ENCODE data around the gene PAK5. TPM values are rescaled to one million over a fixed set of nuclear protein-coding genes. Genes with fewer than 3 reads are reported as not detected.

The PAK5 gene
- total and polyA plus RNA-seq, 2 experiments from 2014 or later, result 0.57 to 1.1 TPM

DNA sequence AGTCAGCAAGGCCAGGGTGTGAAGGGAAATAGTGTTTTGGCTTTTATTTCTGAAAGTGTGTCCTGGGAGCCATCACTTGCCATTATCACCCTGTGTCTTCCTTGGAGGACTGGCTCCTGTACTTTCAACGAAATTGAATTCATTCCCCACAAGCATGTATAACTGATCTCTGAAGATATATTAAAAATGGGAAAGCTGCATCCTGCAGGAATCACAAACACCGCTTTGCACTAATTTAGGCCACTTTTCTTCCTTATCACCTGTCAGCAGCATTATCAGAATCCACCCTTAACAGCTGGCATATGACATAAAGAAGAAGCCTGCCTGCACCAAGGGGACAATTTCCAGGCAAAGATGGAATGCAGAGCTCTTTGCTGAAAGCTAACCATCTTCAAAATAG lies 268.3 kb downstream of the PAK5 start:
- Histone ChIP-seq H3K27ac (ENCODE audit: low read depth) (no peak overlapping the region), H3K27me3 (ENCODE audit: insufficient read depth) (peaks cover 46% of the 10 kb centered on the region), H3K36me3 (ENCODE audit: insufficient read depth) (no peaks in the 10 kb centered on the region), H3K9me2 (ENCODE audit: insufficient read depth) (no peaks in the 10 kb centered on the region), H3K79me2 (replicated peaks; ENCODE audit: insufficient read depth) (no peaks in the 10 kb centered on the region), H4K20me1 (replicated peaks; ENCODE audit: insufficient read depth) (no peaks in the 10 kb centered on the region), H2AFZ (no peak overlapping the region), H3K4me3 (no peak overlapping the region), H3F3A (replicated peaks; ENCODE audit: low read depth) (no peaks in the 10 kb centered on the region), H3K4me2 (no peak overlapping the region), H3K4me1 (ENCODE audit: insufficient read depth) (peaks cover 37% of the 10 kb centered on the region)
- H3K9me3 Mint-ChIP-seq, result no peaks in the 10 kb centered on the region; the same call in 2 of the 3 replicates
- H3K27me3 Mint-ChIP-seq (ENCODE audit: insufficient read depth, low read depth, poor library complexity), result peaks cover 22% of the 10 kb centered on the region
- H3K27ac Mint-ChIP-seq, result no peak overlapping the region
- H3K4me3 Mint-ChIP-seq, result no peak overlapping the region
- peaks cover 2% of the 10 kb centered on the region; the same call in 1 of the 3 replicates for H3K36me3 Mint-ChIP-seq (ENCODE audit: low read depth)
- TF ChIP-seq EZH2 (IDR thresholded peaks at IDR 0.05; ENCODE audit: low read depth, unreplicated experiment) (no peak), POLR2AphosphoS5 (IDR thresholded peaks at IDR 0.05; ENCODE audit: low read depth) (no peak), CREB1 (CRISPR knock-in tag; IDR thresholded peaks at IDR 0.05; ENCODE audit: low read depth) (no peak), JUNB (IDR thresholded peaks at IDR 0.05; ENCODE audit: unreplicated experiment) (no peak), EZH2phosphoT487 (IDR thresholded peaks at IDR 0.05; ENCODE audit: unreplicated experiment) (no peak), ZNF331 (CRISPR knock-in tag; IDR thresholded peaks at IDR 0.05; ENCODE audit: low read depth) (no peak), NANOG (IDR thresholded peaks at IDR 0.05; ENCODE audit: borderline replicate concordance) (no peak), ZNF114 (CRISPR knock-in tag; IDR thresholded peaks at IDR 0.05) (no peak), STAT1 (IDR thresholded peaks at IDR 0.05; ENCODE audit: unreplicated experiment) (no peak)
- TF ChIP-seq, protein P1, sequence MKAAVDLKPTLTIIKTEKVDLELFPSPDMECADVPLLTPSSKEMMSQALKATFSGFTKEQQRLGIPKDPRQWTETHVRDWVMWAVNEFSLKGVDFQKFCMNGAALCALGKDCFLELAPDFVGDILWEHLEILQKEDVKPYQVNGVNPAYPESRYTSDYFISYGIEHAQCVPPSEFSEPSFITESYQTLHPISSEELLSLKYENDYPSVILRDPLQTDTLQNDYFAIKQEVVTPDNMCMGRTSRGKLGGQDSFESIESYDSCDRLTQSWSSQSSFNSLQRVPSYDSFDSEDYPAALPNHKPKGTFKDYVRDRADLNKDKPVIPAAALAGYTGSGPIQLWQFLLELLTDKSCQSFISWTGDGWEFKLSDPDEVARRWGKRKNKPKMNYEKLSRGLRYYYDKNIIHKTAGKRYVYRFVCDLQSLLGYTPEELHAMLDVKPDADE (IDR thresholded peaks at IDR 0.05), result no peak
- TF ChIP-seq, protein P2, sequence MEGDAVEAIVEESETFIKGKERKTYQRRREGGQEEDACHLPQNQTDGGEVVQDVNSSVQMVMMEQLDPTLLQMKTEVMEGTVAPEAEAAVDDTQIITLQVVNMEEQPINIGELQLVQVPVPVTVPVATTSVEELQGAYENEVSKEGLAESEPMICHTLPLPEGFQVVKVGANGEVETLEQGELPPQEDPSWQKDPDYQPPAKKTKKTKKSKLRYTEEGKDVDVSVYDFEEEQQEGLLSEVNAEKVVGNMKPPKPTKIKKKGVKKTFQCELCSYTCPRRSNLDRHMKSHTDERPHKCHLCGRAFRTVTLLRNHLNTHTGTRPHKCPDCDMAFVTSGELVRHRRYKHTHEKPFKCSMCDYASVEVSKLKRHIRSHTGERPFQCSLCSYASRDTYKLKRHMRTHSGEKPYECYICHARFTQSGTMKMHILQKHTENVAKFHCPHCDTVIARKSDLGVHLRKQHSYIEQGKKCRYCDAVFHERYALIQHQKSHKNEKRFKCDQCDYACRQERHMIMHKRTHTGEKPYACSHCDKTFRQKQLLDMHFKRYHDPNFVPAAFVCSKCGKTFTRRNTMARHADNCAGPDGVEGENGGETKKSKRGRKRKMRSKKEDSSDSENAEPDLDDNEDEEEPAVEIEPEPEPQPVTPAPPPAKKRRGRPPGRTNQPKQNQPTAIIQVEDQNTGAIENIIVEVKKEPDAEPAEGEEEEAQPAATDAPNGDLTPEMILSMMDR (conservative IDR thresholded peaks at IDR 0.05; ENCODE audit: low read depth in 2 of 2), result no peak
- TF ChIP-seq, protein P3, sequence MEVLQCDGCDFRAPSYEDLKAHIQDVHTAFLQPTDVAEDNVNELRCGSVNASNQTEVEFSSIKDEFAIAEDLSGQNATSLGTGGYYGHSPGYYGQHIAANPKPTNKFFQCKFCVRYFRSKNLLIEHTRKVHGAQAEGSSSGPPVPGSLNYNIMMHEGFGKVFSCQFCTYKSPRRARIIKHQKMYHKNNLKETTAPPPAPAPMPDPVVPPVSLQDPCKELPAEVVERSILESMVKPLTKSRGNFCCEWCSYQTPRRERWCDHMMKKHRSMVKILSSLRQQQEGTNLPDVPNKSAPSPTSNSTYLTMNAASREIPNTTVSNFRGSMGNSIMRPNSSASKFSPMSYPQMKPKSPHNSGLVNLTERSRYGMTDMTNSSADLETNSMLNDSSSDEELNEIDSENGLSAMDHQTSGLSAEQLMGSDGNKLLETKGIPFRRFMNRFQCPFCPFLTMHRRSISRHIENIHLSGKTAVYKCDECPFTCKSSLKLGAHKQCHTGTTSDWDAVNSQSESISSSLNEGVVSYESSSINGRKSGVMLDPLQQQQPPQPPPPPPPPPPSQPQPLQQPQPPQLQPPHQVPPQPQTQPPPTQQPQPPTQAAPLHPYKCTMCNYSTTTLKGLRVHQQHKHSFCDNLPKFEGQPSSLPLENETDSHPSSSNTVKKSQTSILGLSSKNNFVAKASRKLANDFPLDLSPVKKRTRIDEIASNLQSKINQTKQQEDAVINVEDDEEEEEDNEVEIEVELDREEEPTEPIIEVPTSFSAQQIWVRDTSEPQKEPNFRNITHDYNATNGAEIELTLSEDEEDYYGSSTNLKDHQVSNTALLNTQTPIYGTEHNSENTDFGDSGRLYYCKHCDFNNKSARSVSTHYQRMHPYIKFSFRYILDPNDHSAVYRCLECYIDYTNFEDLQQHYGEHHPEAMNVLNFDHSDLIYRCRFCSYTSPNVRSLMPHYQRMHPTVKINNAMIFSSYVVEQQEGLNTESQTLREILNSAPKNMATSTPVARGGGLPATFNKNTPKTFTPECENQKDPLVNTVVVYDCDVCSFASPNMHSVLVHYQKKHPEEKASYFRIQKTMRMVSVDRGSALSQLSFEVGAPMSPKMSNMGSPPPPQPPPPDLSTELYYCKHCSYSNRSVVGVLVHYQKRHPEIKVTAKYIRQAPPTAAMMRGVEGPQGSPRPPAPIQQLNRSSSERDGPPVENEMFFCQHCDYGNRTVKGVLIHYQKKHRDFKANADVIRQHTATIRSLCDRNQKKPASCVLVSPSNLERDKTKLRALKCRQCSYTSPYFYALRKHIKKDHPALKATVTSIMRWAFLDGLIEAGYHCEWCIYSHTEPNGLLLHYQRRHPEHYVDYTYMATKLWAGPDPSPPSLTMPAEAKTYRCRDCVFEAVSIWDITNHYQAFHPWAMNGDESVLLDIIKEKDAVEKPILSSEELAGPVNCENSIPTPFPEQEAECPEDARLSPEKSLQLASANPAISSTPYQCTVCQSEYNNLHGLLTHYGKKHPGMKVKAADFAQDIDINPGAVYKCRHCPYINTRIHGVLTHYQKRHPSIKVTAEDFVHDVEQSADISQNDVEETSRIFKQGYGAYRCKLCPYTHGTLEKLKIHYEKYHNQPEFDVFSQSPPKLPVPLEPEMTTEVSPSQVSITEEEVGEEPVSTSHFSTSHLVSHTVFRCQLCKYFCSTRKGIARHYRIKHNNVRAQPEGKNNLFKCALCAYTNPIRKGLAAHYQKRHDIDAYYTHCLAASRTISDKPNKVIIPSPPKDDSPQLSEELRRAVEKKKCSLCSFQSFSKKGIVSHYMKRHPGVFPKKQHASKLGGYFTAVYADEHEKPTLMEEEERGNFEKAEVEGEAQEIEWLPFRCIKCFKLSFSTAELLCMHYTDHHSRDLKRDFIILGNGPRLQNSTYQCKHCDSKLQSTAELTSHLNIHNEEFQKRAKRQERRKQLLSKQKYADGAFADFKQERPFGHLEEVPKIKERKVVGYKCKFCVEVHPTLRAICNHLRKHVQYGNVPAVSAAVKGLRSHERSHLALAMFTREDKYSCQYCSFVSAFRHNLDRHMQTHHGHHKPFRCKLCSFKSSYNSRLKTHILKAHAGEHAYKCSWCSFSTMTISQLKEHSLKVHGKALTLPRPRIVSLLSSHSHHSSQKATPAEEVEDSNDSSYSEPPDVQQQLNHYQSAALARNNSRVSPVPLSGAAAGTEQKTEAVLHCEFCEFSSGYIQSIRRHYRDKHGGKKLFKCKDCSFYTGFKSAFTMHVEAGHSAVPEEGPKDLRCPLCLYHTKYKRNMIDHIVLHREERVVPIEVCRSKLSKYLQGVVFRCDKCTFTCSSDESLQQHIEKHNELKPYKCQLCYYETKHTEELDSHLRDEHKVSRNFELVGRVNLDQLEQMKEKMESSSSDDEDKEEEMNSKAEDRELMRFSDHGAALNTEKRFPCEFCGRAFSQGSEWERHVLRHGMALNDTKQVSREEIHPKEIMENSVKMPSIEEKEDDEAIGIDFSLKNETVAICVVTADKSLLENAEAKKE (CRISPR knock-in tag; IDR thresholded peaks at IDR 0.05), result no peak
- TF ChIP-seq, protein P4, sequence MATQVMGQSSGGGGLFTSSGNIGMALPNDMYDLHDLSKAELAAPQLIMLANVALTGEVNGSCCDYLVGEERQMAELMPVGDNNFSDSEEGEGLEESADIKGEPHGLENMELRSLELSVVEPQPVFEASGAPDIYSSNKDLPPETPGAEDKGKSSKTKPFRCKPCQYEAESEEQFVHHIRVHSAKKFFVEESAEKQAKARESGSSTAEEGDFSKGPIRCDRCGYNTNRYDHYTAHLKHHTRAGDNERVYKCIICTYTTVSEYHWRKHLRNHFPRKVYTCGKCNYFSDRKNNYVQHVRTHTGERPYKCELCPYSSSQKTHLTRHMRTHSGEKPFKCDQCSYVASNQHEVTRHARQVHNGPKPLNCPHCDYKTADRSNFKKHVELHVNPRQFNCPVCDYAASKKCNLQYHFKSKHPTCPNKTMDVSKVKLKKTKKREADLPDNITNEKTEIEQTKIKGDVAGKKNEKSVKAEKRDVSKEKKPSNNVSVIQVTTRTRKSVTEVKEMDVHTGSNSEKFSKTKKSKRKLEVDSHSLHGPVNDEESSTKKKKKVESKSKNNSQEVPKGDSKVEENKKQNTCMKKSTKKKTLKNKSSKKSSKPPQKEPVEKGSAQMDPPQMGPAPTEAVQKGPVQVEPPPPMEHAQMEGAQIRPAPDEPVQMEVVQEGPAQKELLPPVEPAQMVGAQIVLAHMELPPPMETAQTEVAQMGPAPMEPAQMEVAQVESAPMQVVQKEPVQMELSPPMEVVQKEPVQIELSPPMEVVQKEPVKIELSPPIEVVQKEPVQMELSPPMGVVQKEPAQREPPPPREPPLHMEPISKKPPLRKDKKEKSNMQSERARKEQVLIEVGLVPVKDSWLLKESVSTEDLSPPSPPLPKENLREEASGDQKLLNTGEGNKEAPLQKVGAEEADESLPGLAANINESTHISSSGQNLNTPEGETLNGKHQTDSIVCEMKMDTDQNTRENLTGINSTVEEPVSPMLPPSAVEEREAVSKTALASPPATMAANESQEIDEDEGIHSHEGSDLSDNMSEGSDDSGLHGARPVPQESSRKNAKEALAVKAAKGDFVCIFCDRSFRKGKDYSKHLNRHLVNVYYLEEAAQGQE (IDR thresholded peaks at IDR 0.05; ENCODE audit: unreplicated experiment), result no peak
- ATAC-seq (no peak), DNase-seq (ENCODE audit: low spot score) (no peak)
- H3K4me1 Mint-ChIP-seq, result peaks cover 47% of the 10 kb centered on the region
